Mammary epithelial cell (primary cell): Measurements from ENCODE around the gene MAGI1.

Experiments used
- CTCF ChIP-seq, 2 donors: IDR thresholded peaks in 1 of 2; conservative IDR thresholded peaks in 1 of 2; 2 replicates each; pipeline ENCODE4 v1.5.1; 2011 to 2012; ENCODE audit warnings: inconsistent platforms in 2 of 2, low read length in 2 of 2, mild to moderate bottlenecking in 2 of 2, control low read depth in 1 of 2, low read depth in 1 of 2; ENCODE audit not compliant: insufficient read depth in 1 of 2; ENCODE audit errors: extremely low read depth in 1 of 2
- EZH2 ChIP-seq: IDR thresholded peaks from 2 replicates; pipeline ENCODE4 v1.6.1; 2012; ENCODE audit warnings: low read length, inconsistent platforms, borderline replicate concordance

GRCh38 chr3:65950340-65951326 is 88.1 kb downstream of the MAGI1 start:
- no peak for TF ChIP-seq CTCF (conservative IDR thresholded peaks at IDR 0.05 in 1 of 2, IDR thresholded peaks at IDR 0.05 in 1 of 2; ENCODE audit: extremely low read depth in 1 of 2, insufficient read depth in 1 of 2, low read depth in 1 of 2, low read length in 2 of 2)
- no peak for TF ChIP-seq EZH2
